Mesodermal cell (in vitro differentiated cells): ENCODE measurements around the gene SLC16A12.

ENCODE experiments used
- H3K27ac ChIP-seq: 2 replicates; pipeline ENCODE4 v1.7.0; 2013; ENCODE audit warnings: mild to moderate bottlenecking, low read depth, low read length, moderate library complexity; ENCODE audit not compliant: severe bottlenecking
- H3K36me3 ChIP-seq: 2 replicates; pipeline ENCODE4 v1.7.1; 2013; ENCODE audit warnings: mild to moderate bottlenecking, low read length, moderate library complexity; ENCODE audit not compliant: control insufficient read depth, insufficient read depth
- H3K4me1 ChIP-seq: one replicate; pipeline ENCODE4 v1.7.1; 2013; ENCODE audit warnings: mild to moderate bottlenecking, low read length; ENCODE audit not compliant: insufficient read depth, control insufficient read depth, poor library complexity, severe bottlenecking
- H3K4me3 ChIP-seq: 2 replicates; pipeline ENCODE4 v1.7.0; 2013; ENCODE audit warnings: low read length, control low read depth, mild to moderate bottlenecking; ENCODE audit not compliant: insufficient read depth, poor library complexity, severe bottlenecking; ENCODE audit errors: extremely low read depth
- H3K9me3 ChIP-seq: 2 replicates; pipeline ENCODE4 v1.7.1; 2013; ENCODE audit warnings: mild to moderate bottlenecking, low read length, moderate library complexity; ENCODE audit not compliant: control insufficient read depth
- WGBS, 2 experiments: methylation state at CpG; one replicate each; pipeline ENCODE4 v1.1.5; 2013; ENCODE audit warnings: missing lambda C conversion rate in 2 of 2; ENCODE audit not compliant: insufficient coverage in 2 of 2; 5-methylcytosine and 5-hydroxymethylcytosine counted together

Gene SLC16A12

GRCh38 chr10:89513206-89513605, 22.2 kb downstream of the SLC16A12 start:
- no peak overlapping the region for H3K4me3 ChIP-seq
- H3K27ac ChIP-seq, result no peak overlapping the region
- no peaks in the 10 kb centered on the region for H3K9me3 ChIP-seq
- peaks cover 17% of the 10 kb centered on the region for H3K4me1 ChIP-seq
- no peaks in the 10 kb centered on the region for H3K36me3 ChIP-seq
- WGBS, 2 experiments, result 86 to 100% methylated on average over 1 of the region's 1 CpG

DNA sequence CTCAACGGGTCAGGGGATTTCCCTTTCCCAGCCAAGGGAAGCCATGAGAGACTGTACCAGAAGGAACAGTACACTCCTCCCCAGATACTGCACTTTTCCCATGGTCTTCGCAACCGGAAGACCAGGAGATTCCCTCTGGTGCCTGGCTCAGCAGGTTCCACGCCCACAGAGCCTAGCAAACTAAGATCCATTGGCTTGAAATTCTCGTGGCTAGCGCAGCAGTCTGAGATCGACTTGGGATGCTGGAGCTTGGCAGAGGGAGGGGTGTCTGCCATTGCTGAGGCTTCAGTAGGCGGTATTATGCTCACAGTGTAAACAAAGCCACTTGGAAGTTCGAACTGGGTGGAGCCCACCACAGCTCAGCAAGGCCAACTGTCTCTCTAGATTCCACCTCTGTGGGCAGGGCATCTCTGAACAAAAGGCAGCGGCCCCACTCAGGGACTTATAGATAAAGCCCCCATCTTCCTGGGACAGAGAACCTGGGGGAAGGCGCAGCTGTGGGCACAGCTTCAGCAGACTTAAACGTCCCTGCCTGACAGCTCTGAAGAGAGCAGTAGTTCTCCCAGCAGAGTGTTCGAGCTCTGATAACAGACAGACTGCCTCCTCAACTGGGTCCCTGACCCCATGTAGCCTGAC, 29.6 kb downstream of the SLC16A12 start:
- no peaks in the 10 kb centered on the region for H3K36me3 ChIP-seq
- H3K9me3 ChIP-seq, result no peaks in the 10 kb centered on the region
- no peak overlapping the region for H3K27ac ChIP-seq
- no peak overlapping the region for H3K4me3 ChIP-seq
- H3K4me1 ChIP-seq, result no peaks in the 10 kb centered on the region
- WGBS, 2 experiments, result 92 to 94% methylated on average over 7 to 12 of the region's 13 CpGs

DNA sequence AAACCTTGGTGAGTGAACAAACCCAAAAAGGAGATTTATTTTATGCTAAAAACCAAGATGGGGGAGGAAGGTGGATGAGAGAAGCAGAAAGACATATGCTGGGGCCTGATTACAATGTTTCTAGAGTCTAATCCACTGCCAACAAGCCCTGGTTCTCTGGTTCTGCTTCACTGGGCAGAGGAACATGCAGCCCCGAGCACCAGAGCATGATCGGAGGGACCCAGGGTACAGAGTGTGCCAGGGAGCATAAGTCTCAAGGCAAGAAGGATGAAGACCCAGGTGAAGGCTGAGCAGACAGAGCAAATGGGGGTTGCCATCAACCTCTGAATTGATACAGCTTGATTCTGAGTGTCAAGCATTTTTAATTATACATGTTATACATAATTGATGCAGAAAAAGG, 30.7 kb downstream of the SLC16A12 start:
- no peaks in the 10 kb centered on the region for H3K9me3 ChIP-seq
- H3K4me3 ChIP-seq, result no peak overlapping the region
- no peaks in the 10 kb centered on the region for H3K36me3 ChIP-seq
- H3K4me1 ChIP-seq, result no peaks in the 10 kb centered on the region
- WGBS, 2 experiments, result 100% methylated on average over 1 to 2 of the region's 2 CpGs
- H3K27ac ChIP-seq, result no peak overlapping the region

DNA sequence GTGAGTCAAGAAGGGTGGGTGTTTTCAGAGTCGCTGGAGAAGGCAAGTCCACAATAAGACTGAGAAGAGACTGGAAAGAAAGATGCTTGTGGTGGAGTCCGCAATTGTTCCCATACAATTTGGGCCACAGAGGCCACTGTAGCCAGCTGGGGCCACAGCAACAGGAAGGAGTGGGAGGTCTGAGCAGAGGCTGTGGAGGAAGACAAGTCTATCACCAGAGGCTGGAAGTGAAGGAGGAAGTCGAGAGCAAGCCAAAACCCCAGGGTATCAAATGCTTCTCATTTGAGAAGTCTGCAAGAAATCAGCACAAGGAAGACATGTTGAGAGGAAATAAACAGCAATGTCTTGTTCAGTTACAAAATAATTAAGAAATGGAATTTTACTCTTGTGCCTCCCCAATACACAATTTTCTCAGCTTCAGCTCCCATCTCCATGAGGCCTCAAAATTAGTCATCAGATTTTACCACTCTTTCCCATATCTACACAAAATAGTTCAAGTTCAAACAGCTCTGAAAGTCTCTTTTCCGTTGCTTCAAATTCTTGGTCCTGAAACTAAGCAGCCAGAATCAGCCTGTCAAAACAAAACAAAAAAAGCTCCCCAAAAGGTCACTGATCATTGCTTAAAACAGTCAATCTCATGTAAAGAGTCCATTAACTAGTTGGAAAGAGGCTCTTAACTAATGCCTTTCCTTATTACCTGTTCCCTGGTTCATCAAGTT, 31.6 kb downstream of the SLC16A12 start:
- Histone ChIP-seq H3K36me3 (no peaks in the 10 kb centered on the region), H3K4me1 (no peaks in the 10 kb centered on the region), H3K4me3 (no peak overlapping the region), H3K9me3 (no peaks in the 10 kb centered on the region), H3K27ac (no peak overlapping the region)
- 90% methylated on average over 4 of the region's 4 CpGs for WGBS, 2 experiments

- Histone ChIP-seq H3K9me3 (no peaks in the 10 kb centered on the region), H3K27ac (no peak overlapping the region), H3K4me3 (no peak overlapping the region), H3K36me3 (no peaks in the 10 kb centered on the region), H3K4me1 (no peaks in the 10 kb centered on the region)
- WGBS, 2 experiments, result 88 to 91% methylated on average over 1 to 2 of the region's 3 CpGs
Measured at GRCh38 chr10:89503151-89503550, 32.2 kb downstream of the SLC16A12 start.

- Histone ChIP-seq H3K4me1 (no peaks in the 10 kb centered on the region), H3K36me3 (no peaks in the 10 kb centered on the region), H3K4me3 (no peak overlapping the region), H3K27ac (no peak overlapping the region), H3K9me3 (no peaks in the 10 kb centered on the region)
- WGBS, 2 experiments, result 100% methylated on average over 1 of the region's 1 CpG; no CpG with 5 or more reads in 1 of the 2 experiments
Measured at GRCh38 chr10:89502549-89502948, 32.8 kb downstream of the SLC16A12 start.

GRCh38 chr10:89494575-89494974, 40.8 kb downstream of the SLC16A12 start:
- H3K9me3 ChIP-seq, result no peaks in the 10 kb centered on the region
- no peaks in the 10 kb centered on the region for H3K4me1 ChIP-seq
- H3K36me3 ChIP-seq, result no peaks in the 10 kb centered on the region
- H3K27ac ChIP-seq, result no peak overlapping the region
- H3K4me3 ChIP-seq, result no peak overlapping the region
- 92% methylated on average over 2 of the region's 3 CpGs; no CpG with 5 or more reads in 1 of the 2 experiments for WGBS, 2 experiments

- Histone ChIP-seq H3K4me3 (no peak overlapping the region), H3K27ac (no peak overlapping the region)
- WGBS, 2 experiments, result 71 to 81% methylated on average over 2 to 4 of the region's 5 CpGs
Measured at GRCh38 chr10:89494068-89494467, 41.3 kb downstream of the SLC16A12 start.

DNA sequence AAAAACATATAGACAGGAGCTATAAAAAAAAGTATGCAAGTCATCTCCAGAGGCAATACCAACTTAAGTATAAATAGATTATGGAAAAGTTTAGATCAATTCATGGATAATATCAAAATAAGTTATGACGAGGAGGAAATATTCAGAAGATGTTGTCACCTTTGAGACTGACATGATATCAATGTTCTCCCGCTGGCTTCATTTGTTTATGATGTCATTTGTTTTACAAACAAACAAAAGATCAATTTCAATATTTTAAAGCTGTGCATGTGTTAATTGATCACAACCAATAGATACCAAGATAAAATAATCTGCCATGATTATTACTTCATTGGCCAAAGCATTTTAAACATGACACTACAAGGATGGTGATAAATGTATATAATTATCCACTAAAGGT, 43.5 kb downstream of the SLC16A12 start:
- Histone ChIP-seq H3K9me3 (no peaks in the 10 kb centered on the region), H3K36me3 (no peaks in the 10 kb centered on the region), H3K4me1 (no peaks in the 10 kb centered on the region), H3K4me3 (no peak overlapping the region), H3K27ac (no peak overlapping the region)
- WGBS, 2 experiments, result no CpG with 5 or more reads among the region's 2 CpGs

More at GRCh38 chr10:89494068-89494467, 41.3 kb downstream of the SLC16A12 start:
- H3K4me1 ChIP-seq, result no peaks in the 10 kb centered on the region
- no peaks in the 10 kb centered on the region for H3K36me3 ChIP-seq
- H3K9me3 ChIP-seq, result no peaks in the 10 kb centered on the region

DNA sequence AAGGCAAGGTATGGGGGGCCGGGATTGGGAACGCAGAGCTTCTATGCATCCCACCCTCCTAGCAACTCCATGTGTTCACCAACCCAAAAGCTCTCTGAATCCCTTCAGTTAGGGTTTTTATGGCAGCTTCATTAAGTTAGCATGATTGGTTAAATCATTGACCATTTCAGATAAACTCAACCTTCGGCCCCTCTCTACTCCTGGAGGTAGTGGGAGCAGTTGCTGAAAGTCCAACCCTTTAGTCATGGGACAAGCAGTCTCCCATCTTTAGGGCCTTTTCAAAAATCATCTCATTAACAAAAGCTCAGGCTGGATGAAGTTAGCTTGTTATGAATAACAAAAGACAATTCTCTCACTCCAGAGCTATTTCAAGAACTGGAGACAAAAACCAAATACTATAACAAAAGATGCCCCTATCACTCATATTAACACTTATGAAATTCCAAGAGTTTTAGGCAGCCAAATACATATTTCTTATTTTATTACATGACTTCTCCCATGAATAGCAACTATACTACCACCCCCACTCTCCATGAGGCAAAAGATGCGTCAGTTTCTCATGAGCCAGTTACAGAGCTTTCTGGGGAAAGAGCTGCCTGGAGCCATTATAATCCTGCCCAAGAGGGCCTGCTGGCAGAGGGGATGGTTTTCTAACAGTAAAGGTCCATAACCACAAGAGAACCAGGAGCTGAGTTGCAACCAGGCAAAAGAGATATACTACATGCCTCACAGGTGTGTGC, 44.6 kb downstream of the SLC16A12 start:
- WGBS, 2 experiments, result no CpG with 5 or more reads among the region's 4 CpGs
- Histone ChIP-seq H3K4me1 (no peaks in the 10 kb centered on the region), H3K27ac (no peak overlapping the region), H3K4me3 (no peak overlapping the region), H3K36me3 (no peaks in the 10 kb centered on the region), H3K9me3 (no peaks in the 10 kb centered on the region)
